NK-92 (cell line): Measurements from ENCODE around the gene KRTAP10-8.
"Not testable (repeated sequence)": the region's sequence is repeated elsewhere in the genome, so short reads cannot be mapped to it uniquely, and the experiment has no call there.

Experiments used
- DNase-seq: peaks from one replicate; lab custom pipeline; 2025; ENCODE audit not compliant: unreplicated experiment; lab: John Stamatoyannopoulos, UW

The KRTAP10-8 gene

GRCh38 chr21:44612029-44612486 lies at the start of gene KRTAP10-8:
TSS of gene KRTAP10-8 (plus strand) at chr21:44612079. CDS start at chr21:44612101, 22 bp downstream.
- no peak for DNase-seq

GRCh38 chr21:44564099-44564498 lies 47.8 kb upstream of the KRTAP10-8 start:
- DNase-seq, result no peak

DNA sequence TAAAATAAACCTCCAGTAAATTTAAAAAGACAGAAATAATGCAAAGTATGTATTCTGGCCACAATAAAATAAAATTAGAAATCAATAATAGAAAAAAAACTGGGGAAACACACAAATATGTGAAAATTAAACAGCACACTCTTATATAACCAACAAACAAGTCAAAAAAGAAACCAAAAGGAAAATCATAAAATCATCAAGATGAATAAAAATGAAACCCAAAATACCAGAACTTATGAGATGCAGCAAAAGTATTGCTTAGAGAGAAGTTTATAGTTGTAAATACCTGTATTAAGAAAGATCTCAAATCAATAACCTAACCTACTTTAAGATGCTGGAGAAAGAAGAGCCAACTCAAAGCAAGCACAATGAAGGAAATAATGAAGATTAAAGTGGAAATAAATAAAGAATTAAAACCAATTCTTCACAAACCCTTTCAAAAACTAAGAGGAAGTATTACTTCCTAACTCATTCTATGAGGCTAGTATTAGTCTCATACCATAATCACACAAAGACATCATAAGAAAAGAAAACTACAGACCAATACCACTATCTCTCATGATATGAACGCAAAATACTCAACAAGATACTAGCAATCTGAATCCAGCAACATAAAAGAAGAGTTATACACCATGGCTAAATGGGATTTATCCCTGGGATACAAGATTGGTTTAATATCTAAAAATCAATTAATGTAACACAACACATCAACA lies 46.8 kb upstream of the KRTAP10-8 start:
- DNase-seq, result no peak

- DNase-seq, result no peak
These were observed 45.5 kb upstream of the KRTAP10-8 start for GRCh38 chr21:44566403-44566802.

- DNase-seq, result no peak
These were observed 44.3 kb upstream of the KRTAP10-8 start for GRCh38 chr21:44567481-44568171.

- no peak for DNase-seq
These were observed 43.6 kb upstream of the KRTAP10-8 start for GRCh38 chr21:44568261-44568660.

DNA sequence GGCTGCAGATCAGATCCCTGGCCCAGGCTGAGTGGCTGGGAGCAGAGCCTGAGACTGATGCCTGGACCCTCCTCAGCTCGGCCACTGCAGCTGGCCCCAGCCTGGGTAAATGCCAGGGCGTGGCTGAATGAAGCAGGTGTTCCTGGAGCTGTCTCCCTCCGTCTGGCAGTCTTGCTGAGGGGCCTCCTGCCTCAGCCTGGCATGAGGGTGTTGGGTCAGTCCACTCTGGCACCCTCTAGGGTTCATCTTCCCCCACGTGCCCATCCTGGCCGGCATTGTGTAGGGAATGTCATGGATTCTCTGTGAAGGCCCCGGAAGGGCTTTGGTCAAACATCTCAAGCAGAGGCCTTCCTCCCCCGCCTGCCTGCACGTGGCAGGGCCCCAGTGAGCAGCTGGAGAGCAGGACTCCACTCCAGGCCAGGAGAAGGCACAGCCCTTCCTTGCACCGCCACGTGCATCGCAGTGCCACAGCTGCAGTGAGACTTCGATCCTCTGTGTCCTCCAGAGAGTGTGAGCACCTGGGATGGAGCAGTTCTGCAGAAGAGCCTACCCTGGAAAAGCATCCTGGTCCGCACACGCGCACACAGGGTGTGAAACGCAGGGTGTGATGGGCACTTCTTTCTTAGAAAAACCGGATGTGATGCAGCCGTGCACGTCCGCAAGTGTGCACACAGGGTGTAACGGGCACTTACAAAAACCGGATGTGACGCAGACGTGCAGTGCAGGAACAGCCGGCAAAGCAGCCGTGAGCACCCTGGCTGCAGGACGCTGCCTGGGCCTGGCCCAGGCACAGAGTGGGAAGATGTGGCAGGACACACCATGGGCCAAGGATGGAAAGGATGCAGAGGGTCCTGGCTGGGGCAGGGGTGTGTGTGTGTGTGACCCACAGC lies 43.0 kb upstream of the KRTAP10-8 start:
- DNase-seq, result no peak

GRCh38 chr21:44569861-44570517 lies 41.9 kb upstream of the KRTAP10-8 start:
- no peak for DNase-seq

DNA sequence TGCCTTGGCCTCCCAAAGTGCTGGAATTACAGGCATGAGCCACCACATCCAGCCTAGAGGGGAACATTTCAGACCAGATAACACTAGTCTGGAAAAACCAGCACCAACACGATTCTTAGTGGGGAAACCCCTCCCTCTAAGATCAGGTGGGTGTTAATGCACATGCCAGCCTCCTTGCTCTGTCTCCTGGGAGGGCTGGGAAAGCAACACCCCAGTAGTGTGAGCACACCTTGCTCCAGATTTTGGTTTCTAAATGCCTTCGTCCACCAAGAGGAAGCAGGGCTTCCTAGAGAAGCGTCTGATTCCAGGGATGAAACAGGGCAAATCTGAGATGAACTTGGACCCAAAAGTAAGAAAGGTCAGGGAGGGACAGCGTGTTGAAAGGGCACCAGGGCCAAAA lies 40.6 kb upstream of the KRTAP10-8 start:
- no peak for DNase-seq

DNA sequence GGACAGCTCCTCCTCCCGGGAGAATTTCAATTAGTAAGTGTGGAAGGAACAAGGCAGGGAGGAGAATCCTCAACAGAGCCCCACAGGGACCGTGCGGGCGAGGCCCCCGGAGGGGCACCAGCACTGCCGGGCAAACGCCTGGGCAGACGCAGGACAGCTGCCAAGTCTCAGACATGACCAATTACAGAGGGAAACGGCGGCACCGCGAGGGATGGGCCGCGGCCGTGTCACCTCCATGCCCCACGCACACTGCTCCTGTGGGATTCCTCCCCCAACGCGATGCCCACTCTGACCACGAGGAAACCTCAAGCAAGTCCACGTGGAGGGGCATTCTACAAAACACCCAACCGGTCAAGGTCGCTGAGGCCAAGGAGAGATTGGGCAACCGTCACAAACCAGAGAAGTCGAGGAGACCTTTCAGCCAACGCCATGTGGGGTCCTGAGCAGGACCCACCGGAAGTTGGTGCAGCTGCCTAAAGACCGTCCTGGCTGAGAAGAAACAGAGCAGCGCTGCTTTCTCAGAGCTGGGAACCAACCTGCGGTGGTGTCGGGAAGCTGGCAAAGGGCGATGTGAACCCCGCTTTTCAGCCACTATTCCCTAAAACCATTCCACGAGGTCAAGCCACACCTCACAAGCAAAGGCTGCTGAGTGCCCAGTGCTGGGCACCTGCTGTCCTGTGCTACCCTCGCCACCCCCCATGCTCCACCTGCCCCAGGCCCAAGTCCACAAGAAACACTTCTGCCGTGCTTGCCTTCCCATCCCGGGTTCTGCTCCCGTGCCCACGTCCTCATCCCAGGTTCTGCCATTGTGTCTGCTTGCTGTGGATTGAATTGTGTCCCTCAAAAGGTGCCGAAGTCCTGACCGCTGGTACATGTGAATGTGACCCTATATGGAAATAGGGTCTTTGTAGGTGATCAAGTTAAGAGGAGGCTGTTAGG lies 39.8 kb upstream of the KRTAP10-8 start:
- DNase-seq, result no peak

- no peak for DNase-seq
These were observed 38.8 kb upstream of the KRTAP10-8 start for GRCh38 chr21:44572959-44573583.

DNA sequence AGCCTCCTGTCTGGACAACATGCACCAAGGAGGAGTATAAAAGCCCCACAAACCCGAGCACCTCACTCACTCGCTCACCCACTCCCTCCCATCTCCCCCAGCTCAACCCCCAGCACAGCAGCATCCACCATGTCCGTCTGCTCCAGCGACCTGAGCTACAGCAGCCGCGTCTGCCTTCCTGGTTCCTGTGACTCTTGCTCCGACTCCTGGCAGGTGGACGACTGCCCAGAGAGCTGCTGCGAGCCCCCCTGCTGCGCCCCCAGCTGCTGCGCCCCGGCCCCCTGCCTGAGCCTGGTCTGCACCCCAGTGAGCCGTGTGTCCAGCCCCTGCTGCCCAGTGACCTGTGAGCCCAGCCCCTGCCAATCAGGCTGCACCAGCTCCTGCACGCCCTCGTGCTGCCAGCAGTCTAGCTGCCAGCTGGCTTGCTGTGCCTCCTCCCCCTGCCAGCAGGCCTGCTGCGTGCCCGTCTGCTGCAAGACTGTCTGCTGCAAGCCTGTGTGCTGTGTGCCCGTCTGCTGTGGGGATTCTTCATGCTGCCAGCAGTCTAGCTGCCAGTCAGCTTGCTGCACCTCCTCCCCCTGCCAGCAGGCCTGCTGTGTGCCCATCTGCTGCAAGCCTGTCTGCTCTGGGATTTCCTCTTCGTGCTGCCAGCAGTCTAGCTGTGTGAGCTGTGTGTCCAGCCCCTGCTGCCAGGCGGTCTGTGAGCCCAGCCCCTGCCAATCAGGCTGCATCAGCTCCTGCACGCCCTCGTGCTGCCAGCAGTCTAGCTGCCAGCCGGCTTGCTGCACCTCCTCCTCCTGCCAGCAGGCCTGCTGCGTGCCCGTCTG lies 38.0 kb upstream of the KRTAP10-8 start, which contains the start of gene KRTAP10-4:
Gene KRTAP10-4 (plus strand): TSS at position 100 of the 827 bp plus-strand sequence. CDS start 30 bp downstream, at position 130.
- DNase-seq, result not testable (repeated sequence)

- DNase-seq, result no peak
These were observed 37.2 kb upstream of the KRTAP10-8 start for GRCh38 chr21:44574457-44575306.

GRCh38 chr21:44575307-44576024 lies 36.4 kb upstream of the KRTAP10-8 start:
- DNase-seq, result no peak

DNA sequence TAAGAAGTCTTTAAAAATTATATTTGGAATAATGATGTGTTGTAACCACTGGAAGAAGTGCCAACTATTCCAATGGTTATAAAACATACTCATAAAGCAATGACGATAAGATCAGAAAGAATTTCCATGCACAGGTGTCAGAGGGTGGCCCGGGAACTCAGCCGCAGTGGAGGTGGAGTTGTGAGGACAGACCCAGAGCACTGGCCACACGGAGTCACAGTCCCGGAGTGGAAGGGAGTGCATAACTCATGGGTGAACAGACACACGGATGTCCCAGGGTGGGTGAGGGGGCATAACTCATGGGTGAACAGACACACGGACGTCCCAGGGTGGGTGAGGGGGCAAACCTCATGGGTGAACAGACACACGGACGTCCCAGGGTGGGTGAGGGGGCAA lies 35.9 kb upstream of the KRTAP10-8 start:
- DNase-seq, result no peak

GRCh38 chr21:44578371-44579055 lies 33.4 kb upstream of the KRTAP10-8 start:
- no peak for DNase-seq
